ENCODE results near the gene PARP1. TPM values are rescaled to one million over a fixed set of nuclear protein-coding genes. Genes with fewer than 3 reads are reported as not detected.

PARP1 gene
- total RNA-seq, 1 donor from 2014 or later = 86.3 TPM

DNA sequence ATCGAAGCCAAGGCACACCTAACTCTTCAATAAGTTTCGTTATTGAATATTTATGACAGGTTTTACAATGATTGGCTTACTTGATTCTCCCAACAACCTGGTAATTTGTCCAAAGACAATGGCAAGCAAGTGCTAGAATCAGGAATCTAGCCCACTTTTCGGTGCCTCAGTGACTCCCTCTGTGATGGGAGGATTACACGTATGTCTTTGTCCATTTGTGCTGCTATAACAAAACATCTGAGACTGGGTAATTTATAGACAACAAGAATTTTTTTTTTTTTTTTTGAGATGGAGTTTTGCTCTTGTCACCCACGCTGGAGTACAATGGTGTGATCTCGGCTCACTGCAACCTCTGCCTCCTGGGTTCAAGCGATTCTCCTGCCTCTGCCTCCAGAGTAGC, 96.5 kb downstream of the PARP1 start:
- Mint-ChIP-seq H3K4me1 (ENCODE audit: unreplicated experiment) (peaks cover 9% of the 10 kb centered on the region), H3K4me3 (ENCODE audit: unreplicated experiment) (no peak overlapping the region), H3K36me3 (ENCODE audit: unreplicated experiment) (no peaks in the 10 kb centered on the region), H3K9me3 (ENCODE audit: unreplicated experiment) (peaks cover 6% of the 10 kb centered on the region), H3K27me3 (ENCODE audit: unreplicated experiment) (peaks cover 27% of the 10 kb centered on the region), H3K27ac (ENCODE audit: unreplicated experiment) (no peak overlapping the region)
- TF ChIP-seq, protein P1, sequence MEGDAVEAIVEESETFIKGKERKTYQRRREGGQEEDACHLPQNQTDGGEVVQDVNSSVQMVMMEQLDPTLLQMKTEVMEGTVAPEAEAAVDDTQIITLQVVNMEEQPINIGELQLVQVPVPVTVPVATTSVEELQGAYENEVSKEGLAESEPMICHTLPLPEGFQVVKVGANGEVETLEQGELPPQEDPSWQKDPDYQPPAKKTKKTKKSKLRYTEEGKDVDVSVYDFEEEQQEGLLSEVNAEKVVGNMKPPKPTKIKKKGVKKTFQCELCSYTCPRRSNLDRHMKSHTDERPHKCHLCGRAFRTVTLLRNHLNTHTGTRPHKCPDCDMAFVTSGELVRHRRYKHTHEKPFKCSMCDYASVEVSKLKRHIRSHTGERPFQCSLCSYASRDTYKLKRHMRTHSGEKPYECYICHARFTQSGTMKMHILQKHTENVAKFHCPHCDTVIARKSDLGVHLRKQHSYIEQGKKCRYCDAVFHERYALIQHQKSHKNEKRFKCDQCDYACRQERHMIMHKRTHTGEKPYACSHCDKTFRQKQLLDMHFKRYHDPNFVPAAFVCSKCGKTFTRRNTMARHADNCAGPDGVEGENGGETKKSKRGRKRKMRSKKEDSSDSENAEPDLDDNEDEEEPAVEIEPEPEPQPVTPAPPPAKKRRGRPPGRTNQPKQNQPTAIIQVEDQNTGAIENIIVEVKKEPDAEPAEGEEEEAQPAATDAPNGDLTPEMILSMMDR (IDR thresholded peaks at IDR 0.05) = no peak
- DNase-seq (ENCODE audit: extremely low spot score, unreplicated experiment) = no peak

Other genes with a start within 250 kb of the PARP1 start
- gene ACBD3, start 221.4 kb downstream of the PARP1 start, total RNA-seq = 48.0 and 48.5 TPM in 2 replicates
- 0.18 TPM in 1 of 2 replicates, not detected in the other for gene MIXL1, start 184.4 kb downstream of the PARP1 start, total RNA-seq
- gene LIN9, start 98.9 kb downstream of the PARP1 start, total RNA-seq = 2.7 and 4.2 TPM in 2 replicates
- gene STUM, start 140.7 kb upstream of the PARP1 start, total RNA-seq = 0.34 and 0.35 TPM in 2 replicates